ENCODE measurements around the gene ZFYVE26. TPM values are rescaled to one million over a fixed set of nuclear protein-coding genes. Genes with fewer than 3 reads are reported as not detected.

Gene ZFYVE26
- total and polyA plus RNA-seq, 2 of the 8 experiments (the other 6 are each of a cell fraction or from before 2014, with no cell fraction given), result 13.0 to 23.3 TPM

GRCh38 chr14:67746927-67747326, 69.5 kb downstream of the ZFYVE26 start:
- no peaks in the 10 kb centered on the region for H3K27me3 ChIP-seq (replicated peaks in 1 of 4; ENCODE audit: control insufficient read depth in 3 of 4, extremely low read depth in 1 of 4, insufficient read depth in 3 of 4, low read length in 3 of 4)
- H3K9ac ChIP-seq (replicated peaks in 1 of 4; ENCODE audit: extremely low read depth in 1 of 4, low read depth in 3 of 4, low read length in 3 of 4), result no peak overlapping the region
- CTCF ChIA-PET (ENCODE audit: partially characterized antibody), result interaction anchor here (0.7 to 1.2 kb wide), 2 partner anchors 12 to 42 kb away, joined by 3 read pairs; no protein-coding TSS in a partner anchor
- TF ChIP-seq PHF8 (conservative IDR thresholded peaks at IDR 0.05; ENCODE audit: low read depth, low read length) (no peak), CEBPB (IDR thresholded peaks at IDR 0.05; ENCODE audit: low read depth, low read length) (no peak), BRCA1 (IDR thresholded peaks at IDR 0.05; ENCODE audit: low read depth, low read length) (no peak), BACH1 (IDR thresholded peaks at IDR 0.05; ENCODE audit: low read length) (no peak), FOSL1 (IDR thresholded peaks at IDR 0.05; ENCODE audit: insufficient read depth, low read depth, low read length) (no peak), EGR1 (IDR thresholded peaks at IDR 0.05; ENCODE audit: borderline replicate concordance, low read depth, low read length) (no peak), KDM4A (IDR thresholded peaks at IDR 0.05; ENCODE audit: low read depth, low read length, severe bottlenecking) (no peak), TCF12 (IDR thresholded peaks at IDR 0.05; ENCODE audit: low read depth, low read length) (no peak), CBX5 (IDR thresholded peaks at IDR 0.05; ENCODE audit: low read depth, low read length) (no peak), MAFK (IDR thresholded peaks at IDR 0.05; ENCODE audit: low read depth, low read length) (no peak), SIN3A (conservative IDR thresholded peaks at IDR 0.05 in 1 of 2, IDR thresholded peaks at IDR 0.05 in 1 of 2; ENCODE audit: low read depth in 1 of 2, low read length in 2 of 2) (no peak), RAD21 (IDR thresholded peaks at IDR 0.05 in 1 of 2, conservative IDR thresholded peaks at IDR 0.05 in 1 of 2; ENCODE audit: low read depth in 2 of 2, low read length in 2 of 2) (no peak), POU5F1 (IDR thresholded peaks at IDR 0.05; ENCODE audit: low read depth, low read length) (no peak)

More at GRCh38 chr14:67746927-67747326, 69.5 kb downstream of the ZFYVE26 start:
- H3K4ac ChIP-seq (replicated peaks; ENCODE audit: insufficient read length, low read depth, low read length), result no peak overlapping the region
- H3K27ac ChIP-seq (ENCODE audit: low read depth, low read length), result no peak overlapping the region
- H3K79me1 ChIP-seq (ENCODE audit: low read depth, low read length), result no peaks in the 10 kb centered on the region
- no peak overlapping the region for H3K4me3 ChIP-seq (ENCODE audit: extremely low read depth in 1 of 4, insufficient read depth in 2 of 4, low read depth in 3 of 4, low read length in 4 of 4)
- no peak overlapping the region for H2BK20ac ChIP-seq (ENCODE audit: low read length)
- no peak overlapping the region for H3K18ac ChIP-seq (ENCODE audit: extremely low read depth, low read length)
- no peaks in the 10 kb centered on the region for H3K23me2 ChIP-seq (ENCODE audit: low read depth, low read length)
- no peak for FAIRE-seq
- H2AK5ac ChIP-seq (ENCODE audit: low read depth, low read length), result no peak overlapping the region
- no peak overlapping the region for H2BK120ac ChIP-seq (replicated peaks; ENCODE audit: low read depth, low read length)
- H3K36me3 ChIP-seq (ENCODE audit: control insufficient read depth in 2 of 4, insufficient read depth in 4 of 4, low read length in 3 of 4), result peaks cover 0 to 39% (median 29%) of the 10 kb centered on the region in 4 experiments; a peak in 6 of 8 replicates
- H3K4me1 ChIP-seq (replicated peaks in 1 of 4; ENCODE audit: control insufficient read depth in 3 of 4, insufficient read depth in 4 of 4, low read length in 3 of 4), result no peaks in the 10 kb centered on the region
- POLR2A ChIA-PET (ENCODE audit: partially characterized antibody), result interaction anchor here (1.0 kb wide), 1 partner anchor 9 kb away, joined by 4 read pairs; no protein-coding TSS in a partner anchor
- no peak overlapping the region for H4K91ac ChIP-seq (replicated peaks; ENCODE audit: insufficient read length, low read length)
- H2BK12ac ChIP-seq (ENCODE audit: low read depth, low read length), result no peak overlapping the region
- no peak overlapping the region for H4K5ac ChIP-seq (ENCODE audit: insufficient read length, low read depth, low read length)
- WGBS, 2 experiments (ENCODE audit: extremely low coverage in 1 of 2, insufficient coverage in 1 of 2, insufficient read length in 1 of 2, insufficient replicate concordance in 2 of 2, low coverage in 1 of 2, low lambda C conversion rate in 2 of 2, missing lambda C conversion rate in 1 of 2), result 100% methylated on average over 1 of the region's 1 CpG; no CpG with 5 or more reads in 1 of the 2 experiments
- H3K23ac ChIP-seq (ENCODE audit: insufficient read length), result no peak overlapping the region
- H3K14ac ChIP-seq (ENCODE audit: insufficient read length), result no peak overlapping the region
- H3K9me3 ChIP-seq (ENCODE audit: insufficient read depth in 2 of 2, low read depth in 1 of 2, low read length in 1 of 2), result no peaks in the 10 kb centered on the region
- no peak overlapping the region for H3K4me2 ChIP-seq (ENCODE audit: insufficient read depth in 1 of 2, low read depth in 2 of 2, low read length in 2 of 2)
- H3K79me2 ChIP-seq (ENCODE audit: control insufficient read depth in 1 of 2, insufficient read depth in 2 of 2, low read length in 2 of 2), result no peaks in the 10 kb centered on the region
- H3K56ac ChIP-seq (replicated peaks; ENCODE audit: insufficient read length, low read depth, low read length), result no peak overlapping the region
- H2BK15ac ChIP-seq (ENCODE audit: low read length), result no peak overlapping the region
- no peak overlapping the region for H4K8ac ChIP-seq (ENCODE audit: extremely low read depth, insufficient read depth, low read length)
- no peaks in the 10 kb centered on the region for H4K20me1 ChIP-seq (replicated peaks in 1 of 2; ENCODE audit: control insufficient read depth in 1 of 2, insufficient read depth in 2 of 2, low read length in 2 of 2)
- H2BK5ac ChIP-seq (ENCODE audit: low read depth, low read length), result no peak overlapping the region
- no peak overlapping the region for H2AFZ ChIP-seq (ENCODE audit: low read length)
- DNase-seq (ENCODE audit: low read depth in 1 of 2, low spot score in 2 of 2), result no peak

Measured in H1 (cell line).